Measurements from ENCODE around the gene RYK.
"Not testable (repeated sequence)": the region's sequence is repeated elsewhere in the genome, so short reads cannot be mapped to it uniquely, and the experiment has no call there.

RYK gene

GRCh38 chr3:134255404-134255803 is 4.7 kb upstream of the RYK start:
- DNase-seq (ENCODE audit: low read depth): no peak

- no peak for DNase-seq (ENCODE audit: low read depth)
Observed at GRCh38 chr3:134253475-134254226, 3.0 kb upstream of the RYK start.

GRCh38 chr3:134252766-134253165 is 2.1 kb upstream of the RYK start:
- no peak for DNase-seq (ENCODE audit: low read depth)

GRCh38 chr3:134251731-134252391 is 1.2 kb upstream of the RYK start:
- no peak for DNase-seq (ENCODE audit: low read depth)

- DNase-seq (ENCODE audit: low read depth): peak; percentile 30
Observed at GRCh38 chr3:134249935-134250716, 533 bp downstream of the RYK start.

GRCh38 chr3:134249296-134249841 is 1.3 kb downstream of the RYK start:
- DNase-seq (ENCODE audit: low read depth): no peak

GRCh38 chr3:134244921-134245320 is 5.7 kb downstream of the RYK start:
- DNase-seq (ENCODE audit: low read depth): no peak

GRCh38 chr3:134242649-134243617 is 7.7 kb downstream of the RYK start:
- DNase-seq (ENCODE audit: low read depth): no peak

GRCh38 chr3:134239538-134239937 is 11.1 kb downstream of the RYK start:
- no peak for DNase-seq (ENCODE audit: low read depth)

GRCh38 chr3:134237454-134238145 is 13.1 kb downstream of the RYK start:
- DNase-seq (ENCODE audit: low read depth): no peak

- DNase-seq (ENCODE audit: low read depth): no peak
Observed at GRCh38 chr3:134236505-134237170, 14.0 kb downstream of the RYK start.

GRCh38 chr3:134235577-134236076 is 15.0 kb downstream of the RYK start:
- DNase-seq (ENCODE audit: low read depth): no peak

GRCh38 chr3:134232951-134233350 is 17.7 kb downstream of the RYK start:
- no peak for DNase-seq (ENCODE audit: low read depth)

GRCh38 chr3:134232151-134232550 is 18.5 kb downstream of the RYK start:
- no peak for DNase-seq (ENCODE audit: low read depth)

GRCh38 chr3:134231131-134231530 is 19.5 kb downstream of the RYK start:
- no peak for DNase-seq (ENCODE audit: low read depth)

GRCh38 chr3:134229038-134229437 is 21.6 kb downstream of the RYK start:
- no peak for DNase-seq (ENCODE audit: low read depth)

- DNase-seq (ENCODE audit: low read depth): no peak
Observed at GRCh38 chr3:134228479-134228878, 22.2 kb downstream of the RYK start.

GRCh38 chr3:134228035-134228434 is 22.6 kb downstream of the RYK start:
- no peak for DNase-seq (ENCODE audit: low read depth)

GRCh38 chr3:134224796-134225156 is 25.9 kb downstream of the RYK start:
- not testable (repeated sequence) for DNase-seq (ENCODE audit: low read depth)

GRCh38 chr3:134222835-134223234 is 27.8 kb downstream of the RYK start:
- DNase-seq (ENCODE audit: low read depth): no peak
